Upper lobe of left lung (tissue), 4 donors: ENCODE data around the gene KRT6C.
"Not testable (repeated sequence)": the region's sequence is repeated elsewhere in the genome, so short reads cannot be mapped to it uniquely, and the experiment has no call there.

ENCODE experiments used
- EP300 ChIP-seq, 4 donors: sonication (generic); formaldehyde crosslinking; IDR thresholded peaks; one replicate each; pipeline ENCODE4 v1.5.1; 2017; ENCODE audit warnings: antibody characterized with exemption in 4 of 4, control low read depth in 2 of 4
- POLR2A ChIP-seq, 4 donors: fragments of 450-650 bp; IDR thresholded peaks; one replicate each; pipeline ENCODE4 v1.5.1; 2016 to 2017; ENCODE audit warnings: antibody characterized with exemption in 4 of 4, mild to moderate bottlenecking in 2 of 4
- POLR2AphosphoS5 ChIP-seq, 2 donors: sonication (generic); formaldehyde crosslinking; IDR thresholded peaks; one replicate each; pipeline ENCODE4 v1.5.1; 2017; ENCODE audit warnings: antibody characterized with exemption in 2 of 2
- TF ChIP-seq, protein P1 (sequence below), 6 experiments: fragments of 450-650 bp in 4 of 6; fragments of 200-600 bp in 2 of 6; sonication (generic) in 2 of 6; IDR thresholded peaks; one replicate each; pipeline ENCODE4 v1.5.1; 2016 to 2019; ENCODE audit warnings: antibody characterized with exemption in 6 of 6

DNA sequence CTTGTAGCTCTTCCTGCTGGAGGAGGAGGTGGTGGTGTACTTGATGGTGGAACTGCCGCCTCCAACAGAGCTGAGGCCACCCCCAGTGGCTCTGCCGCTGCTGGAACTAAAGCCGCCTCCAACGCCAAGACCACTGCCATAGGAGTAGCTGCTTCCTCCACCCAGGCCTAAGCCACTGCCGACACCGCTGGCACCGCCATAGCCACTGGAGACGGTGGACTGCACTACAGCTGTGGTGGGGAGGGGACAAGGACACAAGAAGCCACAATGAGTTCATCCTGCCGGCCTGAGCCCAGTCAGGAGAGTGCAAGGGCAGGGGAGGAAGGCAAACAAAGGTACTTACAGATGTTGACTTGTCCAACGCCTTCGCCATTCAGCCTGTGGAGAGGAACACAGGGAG lies 26.4 kb downstream of the KRT6C start:
- TF ChIP-seq, protein P1, sequence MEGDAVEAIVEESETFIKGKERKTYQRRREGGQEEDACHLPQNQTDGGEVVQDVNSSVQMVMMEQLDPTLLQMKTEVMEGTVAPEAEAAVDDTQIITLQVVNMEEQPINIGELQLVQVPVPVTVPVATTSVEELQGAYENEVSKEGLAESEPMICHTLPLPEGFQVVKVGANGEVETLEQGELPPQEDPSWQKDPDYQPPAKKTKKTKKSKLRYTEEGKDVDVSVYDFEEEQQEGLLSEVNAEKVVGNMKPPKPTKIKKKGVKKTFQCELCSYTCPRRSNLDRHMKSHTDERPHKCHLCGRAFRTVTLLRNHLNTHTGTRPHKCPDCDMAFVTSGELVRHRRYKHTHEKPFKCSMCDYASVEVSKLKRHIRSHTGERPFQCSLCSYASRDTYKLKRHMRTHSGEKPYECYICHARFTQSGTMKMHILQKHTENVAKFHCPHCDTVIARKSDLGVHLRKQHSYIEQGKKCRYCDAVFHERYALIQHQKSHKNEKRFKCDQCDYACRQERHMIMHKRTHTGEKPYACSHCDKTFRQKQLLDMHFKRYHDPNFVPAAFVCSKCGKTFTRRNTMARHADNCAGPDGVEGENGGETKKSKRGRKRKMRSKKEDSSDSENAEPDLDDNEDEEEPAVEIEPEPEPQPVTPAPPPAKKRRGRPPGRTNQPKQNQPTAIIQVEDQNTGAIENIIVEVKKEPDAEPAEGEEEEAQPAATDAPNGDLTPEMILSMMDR (IDR thresholded peaks at IDR 0.05): not testable (repeated sequence)
- TF ChIP-seq POLR2A, POLR2AphosphoS5, EP300 (IDR thresholded peaks at IDR 0.05): not testable (repeated sequence)
